ENCODE measurements around the gene CD80.
"Not testable (repeated sequence)": the region's sequence is repeated elsewhere in the genome, so short reads cannot be mapped to it uniquely, and the experiment has no call there.

Gene CD80

GRCh38 chr3:119559441-119559963, at the start of gene CD80:
TSS of gene CD80 (minus strand) at chr3:119559614. CDS start at chr3:119557728, 1,886 bp downstream.
- DNase-seq = peak; percentile 62

- no peak for DNase-seq
Observed at GRCh38 chr3:119608405-119609000, 49.1 kb upstream of the CD80 start.

GRCh38 chr3:119604878-119605277, 45.5 kb upstream of the CD80 start:
- DNase-seq = no peak

- no peak for DNase-seq
Observed at GRCh38 chr3:119602676-119603075, 43.3 kb upstream of the CD80 start.

GRCh38 chr3:119601154-119601553, 41.7 kb upstream of the CD80 start:
- no peak for DNase-seq

GRCh38 chr3:119600732-119601131, 41.3 kb upstream of the CD80 start:
- peak; percentile 3 for DNase-seq

- DNase-seq = no peak
Observed at GRCh38 chr3:119599558-119600174, 40.3 kb upstream of the CD80 start.

GRCh38 chr3:119598410-119599098, 39.1 kb upstream of the CD80 start:
- no peak for DNase-seq

- DNase-seq = no peak
Observed at GRCh38 chr3:119597548-119598288, 38.3 kb upstream of the CD80 start, which contains the start of gene PLA1A. TSS of gene PLA1A (plus strand) at chr3:119597885. CDS start at chr3:119597914, 29 bp downstream.

GRCh38 chr3:119596398-119596797, 37.0 kb upstream of the CD80 start:
- no peak for DNase-seq

GRCh38 chr3:119595639-119596334, 36.4 kb upstream of the CD80 start:
- DNase-seq = no peak

- not testable (repeated sequence) for DNase-seq
Observed at GRCh38 chr3:119594929-119595328, 35.5 kb upstream of the CD80 start.

GRCh38 chr3:119594066-119594465, 34.7 kb upstream of the CD80 start:
- DNase-seq = no peak

GRCh38 chr3:119592861-119593260, 33.4 kb upstream of the CD80 start:
- DNase-seq = no peak

GRCh38 chr3:119590706-119591105, 31.3 kb upstream of the CD80 start:
- DNase-seq = no peak

- DNase-seq = no peak
Observed at GRCh38 chr3:119589102-119589773, 29.8 kb upstream of the CD80 start.

GRCh38 chr3:119588112-119588511, 28.7 kb upstream of the CD80 start:
- no peak for DNase-seq

- DNase-seq = no peak
Observed at GRCh38 chr3:119586733-119587172, 27.3 kb upstream of the CD80 start.

GRCh38 chr3:119585856-119586570, 26.6 kb upstream of the CD80 start:
- DNase-seq = no peak

- DNase-seq = no peak
Observed at GRCh38 chr3:119585208-119585607, 25.8 kb upstream of the CD80 start.

GRCh38 chr3:119582178-119582577, 22.8 kb upstream of the CD80 start:
- peak; percentile 48 for DNase-seq
